Calu3 (cell line): ENCODE data around the gene PRKN. TPM values are rescaled to one million over a fixed set of nuclear protein-coding genes. Genes with fewer than 3 reads are reported as not detected.

Source experiments
- BruUV-seq: library from RNA; stranded (reverse); fragments of 400-500 nt; replicated peaks from 2 replicates; lab custom pipeline; 2021; lab: Mats Ljungman, UMichigan
- CTCF ChIA-PET: fragments of 300-600 bp; sonication (Branson Sonifier 250); formaldehyde crosslinking; loops from one replicate; lab custom pipeline; 2022; ENCODE audit warnings: antibody characterized with exemption; lab: Charles Lee
- DNase-seq: peaks from one replicate; pipeline ENCODE4 v3.0.0; 2022
- H3K27ac Mint-ChIP-seq: one replicate; pipeline ENCODE4 v1.8.0; 2022; ENCODE audit warnings: mixed read lengths; ENCODE audit not compliant: unreplicated experiment
- H3K27me3 Mint-ChIP-seq: one replicate; pipeline ENCODE4 v1.8.0; 2022; ENCODE audit warnings: mixed read lengths; ENCODE audit not compliant: unreplicated experiment
- H3K36me3 Mint-ChIP-seq: one replicate; pipeline ENCODE4 v1.8.0; 2022; ENCODE audit warnings: mild to moderate bottlenecking, moderate library complexity, mixed read lengths; ENCODE audit not compliant: insufficient read depth, unreplicated experiment
- H3K4me1 Mint-ChIP-seq: one replicate; pipeline ENCODE4 v1.8.0; 2022; ENCODE audit warnings: mild to moderate bottlenecking, low read depth, mixed read lengths; ENCODE audit not compliant: unreplicated experiment
- H3K4me3 Mint-ChIP-seq: one replicate; pipeline ENCODE4 v1.8.0; 2022; ENCODE audit warnings: mild to moderate bottlenecking, low read depth, moderate library complexity, mixed read lengths; ENCODE audit not compliant: unreplicated experiment
- H3K9me3 Mint-ChIP-seq: one replicate; pipeline ENCODE4 v1.8.0; 2022; ENCODE audit warnings: low read depth, mixed read lengths; ENCODE audit not compliant: unreplicated experiment
- CTCF ChIP-seq: fragments of 200-600 bp; IDR thresholded peaks from one replicate; pipeline ENCODE4 v1.8.0; 2022; ENCODE audit warnings: antibody characterized with exemption; ENCODE audit not compliant: unreplicated experiment
- intact Hi-C: fragments of 100-400 bp; cut with micrococcal nuclease; formaldehyde crosslinking; loops from one replicate; pipeline ENCODE4 v1.10.0; 2022; ENCODE audit not compliant: unreplicated experiment
- total RNA-seq: library from RNA; stranded (reverse); gene quantifications from 2 replicates; pipeline ENCODE4 v1.2.3, GENCODE V29; 2022

PRKN gene
- total RNA-seq, 1 experiment from 2014 or later, result 3.8 TPM

- CTCF ChIA-PET, result interaction anchor here (0.6 kb wide), 1 partner anchor 103 kb away, joined by 6 read pairs; no protein-coding TSS in a partner anchor
- no peak for DNase-seq
- H3K9me3 Mint-ChIP-seq, result peaks cover 3% of the 10 kb centered on the region
- BruUV-seq, result no TSS peak
- H3K4me1 Mint-ChIP-seq, result peaks cover 15% of the 10 kb centered on the region
- H3K36me3 Mint-ChIP-seq, result no peaks in the 10 kb centered on the region
- H3K27me3 Mint-ChIP-seq, result no peaks in the 10 kb centered on the region
- H3K4me3 Mint-ChIP-seq, result no peak overlapping the region
- no peak for TF ChIP-seq CTCF
- H3K27ac Mint-ChIP-seq, result no peak overlapping the region
- intact Hi-C loops, result no loop called here
Observed at GRCh38 chr6:161363286-161363685, 1364.3 kb downstream of the PRKN start.

- intact Hi-C loops, result no loop called here
- TF ChIP-seq CTCF, result no peak
- no peak overlapping the region for H3K4me3 Mint-ChIP-seq
- H3K27ac Mint-ChIP-seq, result no peak overlapping the region
- no peak for DNase-seq
- BruUV-seq, result no TSS peak
- peaks cover 3% of the 10 kb centered on the region for H3K9me3 Mint-ChIP-seq
- H3K36me3 Mint-ChIP-seq, result no peaks in the 10 kb centered on the region
- CTCF ChIA-PET, result interaction anchor here (0.6 kb wide), 1 partner anchor 1782 kb away, joined by 4 read pairs; no protein-coding TSS in a partner anchor
- H3K4me1 Mint-ChIP-seq, result peaks cover 15% of the 10 kb centered on the region
- H3K27me3 Mint-ChIP-seq, result no peaks in the 10 kb centered on the region
Observed at GRCh38 chr6:161362266-161362665, 1365.3 kb downstream of the PRKN start.

- no peak overlapping the region for H3K4me3 Mint-ChIP-seq
- peaks cover 3% of the 10 kb centered on the region for H3K9me3 Mint-ChIP-seq
- H3K36me3 Mint-ChIP-seq, result no peaks in the 10 kb centered on the region
- intact Hi-C loops, result no loop called here
- DNase-seq, result no peak
- CTCF ChIA-PET, result no interaction called here
- peaks cover 15% of the 10 kb centered on the region for H3K4me1 Mint-ChIP-seq
- no peak overlapping the region for H3K27ac Mint-ChIP-seq
- BruUV-seq, result no TSS peak
- no peak for TF ChIP-seq CTCF
- H3K27me3 Mint-ChIP-seq, result no peaks in the 10 kb centered on the region
Observed at GRCh38 chr6:161361529-161361928, 1366.0 kb downstream of the PRKN start.

GRCh38 chr6:161360520-161360919 is 1367.0 kb downstream of the PRKN start:
- intact Hi-C loops, result no loop called here
- Mint-ChIP-seq H3K27ac (no peak overlapping the region), H3K27me3 (no peaks in the 10 kb centered on the region), H3K4me3 (no peak overlapping the region), H3K9me3 (peaks cover 7% of the 10 kb centered on the region), H3K36me3 (no peaks in the 10 kb centered on the region), H3K4me1 (peaks cover 15% of the 10 kb centered on the region)
- BruUV-seq, result no TSS peak
- no peak for DNase-seq
- CTCF ChIA-PET, result interaction anchor here (0.9 kb wide), 1 partner anchor 11 kb away, joined by 3 read pairs; no protein-coding TSS in a partner anchor
- TF ChIP-seq CTCF, result no peak
